T-helper 2 cell treated with Interferon-gamma antibody and Interleukin-4, amounts not matched to agents 5 μg/mL and 100 μg/mL, for 36 hours (primary cell): ENCODE data around the gene YWHAE.
A peak's percentile ranks its signal among the peaks of the same experiment; 100 is the strongest.
"Not testable (repeated sequence)": the region's sequence is repeated elsewhere in the genome, so short reads cannot be mapped to it uniquely, and the experiment has no call there.

ENCODE experiments used
- DNase-seq: peaks from one replicate; pipeline ENCODE4 v3.0.0; 2021; ENCODE audit warnings: low spot score
- H3K27ac Mint-ChIP-seq: one replicate; pipeline ENCODE4 v1.8.0; 2021; ENCODE audit warnings: mild to moderate bottlenecking, mixed read lengths
- H3K27me3 Mint-ChIP-seq: one replicate; pipeline ENCODE4 v1.8.0; 2021; ENCODE audit warnings: low read depth, mixed read lengths
- H3K36me3 Mint-ChIP-seq: one replicate; pipeline ENCODE4 v1.8.0; 2021; ENCODE audit warnings: low read depth, mixed read lengths
- H3K4me1 Mint-ChIP-seq: one replicate; pipeline ENCODE4 v1.8.0; 2021; ENCODE audit warnings: low read depth, mixed read lengths
- H3K4me3 Mint-ChIP-seq: one replicate; pipeline ENCODE4 v1.8.0; 2022; ENCODE audit warnings: mild to moderate bottlenecking, moderate library complexity, mixed read lengths
- H3K9me3 Mint-ChIP-seq: one replicate; pipeline ENCODE4 v1.8.0; 2021; ENCODE audit warnings: mixed read lengths

Gene YWHAE

DNA sequence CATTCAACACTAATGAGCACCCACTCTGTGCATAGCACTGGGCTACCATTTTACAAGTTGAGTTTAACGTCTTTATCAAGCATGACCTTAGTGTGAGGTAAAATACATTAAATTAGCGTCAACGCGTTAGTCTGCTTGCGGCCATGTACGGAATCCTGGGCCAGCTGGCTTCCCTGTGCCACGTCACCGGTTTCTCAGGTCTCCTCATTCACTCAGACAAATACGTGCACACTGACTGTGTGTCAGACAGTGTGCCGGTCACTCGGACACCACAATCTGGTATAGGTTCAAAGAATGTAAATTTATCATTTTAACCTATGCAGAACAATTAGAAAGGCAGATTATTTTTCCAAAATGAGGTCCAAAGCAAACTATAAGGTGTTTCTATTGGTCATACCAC is 21.4 kb upstream of the YWHAE start:
- Mint-ChIP-seq H3K4me1 (peaks cover 3% of the 10 kb centered on the region), H3K27ac (no peak overlapping the region), H3K9me3 (no peaks in the 10 kb centered on the region), H3K27me3 (no peaks in the 10 kb centered on the region), H3K4me3 (no peak overlapping the region), H3K36me3 (peaks cover 37% of the 10 kb centered on the region)
- no peak for DNase-seq

DNA sequence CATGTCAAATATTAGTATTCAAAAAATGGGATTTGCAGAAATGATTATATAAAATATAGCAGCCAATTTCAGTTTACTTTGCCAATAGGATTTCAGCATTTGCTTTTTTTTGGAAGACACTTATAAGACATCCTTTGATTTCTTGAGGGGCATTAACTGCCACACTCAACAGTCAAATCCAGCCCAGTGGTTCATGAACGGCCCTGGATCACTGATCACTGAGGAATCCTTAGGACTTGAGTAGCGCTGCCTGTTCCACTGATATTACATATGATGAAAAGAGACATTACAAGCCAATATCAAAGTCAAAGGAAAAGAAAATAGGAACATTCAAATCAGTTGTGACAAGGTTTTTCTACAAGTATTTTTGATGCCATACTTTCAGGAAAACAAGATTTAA is 21.0 kb upstream of the YWHAE start:
- H3K4me1 Mint-ChIP-seq, result peaks cover 3% of the 10 kb centered on the region
- H3K27ac Mint-ChIP-seq, result no peak overlapping the region

DNA sequence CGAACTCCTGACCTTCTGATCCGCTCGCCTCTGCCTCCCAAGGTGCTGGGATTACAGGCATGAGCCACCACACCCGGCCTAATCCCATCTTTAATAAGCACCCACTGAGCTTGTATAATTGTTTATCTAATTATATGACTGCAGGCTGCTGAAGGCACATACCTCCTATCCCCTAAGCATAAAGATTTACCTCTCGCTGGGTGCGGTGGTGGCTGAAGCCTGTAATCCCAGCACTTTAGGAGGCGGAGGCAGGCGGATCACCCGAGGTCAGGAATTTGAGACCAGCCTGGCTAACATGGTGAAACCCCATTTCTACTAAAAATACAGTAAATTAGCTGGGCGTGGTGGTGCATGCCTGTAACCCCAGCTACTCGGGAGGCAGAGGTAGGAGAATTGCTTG is 20.1 kb upstream of the YWHAE start:
- peaks cover 28% of the 10 kb centered on the region for H3K36me3 Mint-ChIP-seq
- H3K27ac Mint-ChIP-seq, result no peak overlapping the region
- no peak for DNase-seq
- no peaks in the 10 kb centered on the region for H3K9me3 Mint-ChIP-seq
- no peaks in the 10 kb centered on the region for H3K27me3 Mint-ChIP-seq
- no peak overlapping the region for H3K4me3 Mint-ChIP-seq
- peaks cover 3% of the 10 kb centered on the region for H3K4me1 Mint-ChIP-seq

More for the DNA sequence above, 21.0 kb upstream of the YWHAE start:
- H3K27me3 Mint-ChIP-seq, result no peaks in the 10 kb centered on the region
- no peaks in the 10 kb centered on the region for H3K9me3 Mint-ChIP-seq
- H3K36me3 Mint-ChIP-seq, result peaks cover 35% of the 10 kb centered on the region
- no peak overlapping the region for H3K4me3 Mint-ChIP-seq
- no peak for DNase-seq

DNA sequence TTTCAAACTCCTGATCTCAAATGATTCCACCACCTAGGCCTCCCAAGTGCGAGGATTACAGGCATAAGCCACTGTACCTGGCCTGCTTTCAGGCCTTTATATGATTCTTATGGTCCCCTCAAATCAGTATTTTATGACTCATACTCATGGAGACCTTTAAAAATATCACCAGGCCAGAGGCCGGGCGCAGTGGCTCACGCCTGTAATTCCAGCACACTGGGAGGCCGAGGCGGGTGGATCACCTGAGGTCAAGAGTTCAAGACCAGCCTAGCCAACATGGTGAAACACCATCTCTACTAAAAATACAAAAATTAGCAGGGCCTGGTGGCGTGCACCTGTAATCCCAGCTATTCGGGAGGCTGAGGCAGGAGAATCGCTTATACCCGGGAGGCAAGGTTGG is 18.5 kb upstream of the YWHAE start:
- H3K36me3 Mint-ChIP-seq, result peaks cover 23% of the 10 kb centered on the region
- not testable (repeated sequence) for DNase-seq, H3K4me1 Mint-ChIP-seq, H3K27me3 Mint-ChIP-seq, H3K9me3 Mint-ChIP-seq, H3K4me3 Mint-ChIP-seq, H3K27ac Mint-ChIP-seq

DNA sequence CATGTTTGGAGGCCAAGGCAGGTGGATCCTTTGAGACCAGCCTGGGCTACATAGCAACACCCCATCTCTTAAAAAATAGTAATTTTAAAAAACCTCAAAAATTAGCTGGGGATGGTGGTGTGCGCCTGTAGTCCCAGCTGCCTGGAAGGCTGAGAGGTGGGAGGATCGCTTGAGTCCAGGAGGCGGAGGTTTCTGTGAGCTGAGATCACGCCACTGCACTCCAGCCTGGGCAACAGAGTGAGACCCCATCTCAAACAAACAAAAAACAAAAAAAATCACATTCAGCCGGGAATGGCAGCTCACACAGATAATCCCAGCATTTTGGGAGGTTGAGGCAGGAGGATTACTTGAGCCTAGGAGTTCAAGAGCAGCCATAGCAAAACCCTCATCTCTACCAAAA is 16.4 kb upstream of the YWHAE start:
- no peaks in the 10 kb centered on the region for H3K4me1 Mint-ChIP-seq
- peaks cover 8% of the 10 kb centered on the region for H3K36me3 Mint-ChIP-seq
- H3K27ac Mint-ChIP-seq, result no peak overlapping the region
- no peaks in the 10 kb centered on the region for H3K9me3 Mint-ChIP-seq
- no peaks in the 10 kb centered on the region for H3K27me3 Mint-ChIP-seq
- DNase-seq, result no peak
- H3K4me3 Mint-ChIP-seq, result no peak overlapping the region

DNA sequence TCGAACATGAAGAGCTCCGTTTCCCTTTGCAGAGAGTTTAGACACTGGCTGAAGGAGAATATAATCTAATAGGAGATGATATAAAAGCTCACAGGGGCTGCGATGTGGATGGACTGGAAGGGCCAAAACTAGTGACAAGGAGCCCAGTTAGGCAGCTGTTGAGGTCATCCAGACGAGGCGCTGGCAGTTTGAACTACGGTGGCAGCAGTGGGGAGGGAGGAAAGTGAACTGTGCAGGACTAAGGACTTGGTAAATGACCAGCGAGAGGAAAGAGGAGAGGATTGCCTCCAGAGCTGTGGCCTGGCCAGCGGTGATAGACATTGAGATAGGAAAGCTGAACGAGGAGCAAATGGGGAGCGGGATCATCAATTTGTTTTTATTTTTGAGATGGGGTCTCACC is 14.6 kb upstream of the YWHAE start:
- no peaks in the 10 kb centered on the region for H3K27me3 Mint-ChIP-seq
- no peak overlapping the region for H3K27ac Mint-ChIP-seq
- DNase-seq, result no peak
- H3K4me3 Mint-ChIP-seq, result no peak overlapping the region
- no peaks in the 10 kb centered on the region for H3K4me1 Mint-ChIP-seq
- H3K36me3 Mint-ChIP-seq, result peaks cover 3% of the 10 kb centered on the region
- no peaks in the 10 kb centered on the region for H3K9me3 Mint-ChIP-seq

DNA sequence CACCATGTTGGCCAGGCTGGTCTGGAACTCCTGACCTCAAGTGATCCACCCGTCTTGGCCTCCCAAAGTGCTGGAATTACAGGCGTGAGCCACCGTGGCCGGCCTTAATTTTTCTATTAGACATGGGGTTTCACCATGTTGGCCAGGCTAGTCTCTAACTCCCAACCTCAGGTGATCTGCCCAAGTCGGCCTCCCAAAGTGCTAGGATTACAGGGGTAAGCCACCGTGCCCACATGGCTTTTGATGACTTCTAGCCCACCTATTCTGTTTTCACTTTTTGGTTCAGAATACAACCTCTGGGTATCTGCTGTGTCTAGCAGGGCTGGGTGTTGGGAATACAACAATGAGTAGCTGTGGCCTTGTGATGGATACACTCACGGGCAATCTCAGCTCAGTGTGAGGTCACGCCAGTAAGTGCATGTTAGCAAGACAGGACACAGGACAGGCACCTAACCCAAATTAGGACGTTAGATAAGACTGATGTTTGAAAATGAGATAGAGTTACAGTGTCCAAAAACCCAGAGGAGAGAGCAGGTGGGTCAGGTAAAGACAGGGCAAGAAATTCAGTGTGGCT is 14.1 kb upstream of the YWHAE start:
- H3K4me3 Mint-ChIP-seq, result no peak overlapping the region
- H3K36me3 Mint-ChIP-seq, result peaks cover 3% of the 10 kb centered on the region
- H3K27ac Mint-ChIP-seq, result no peak overlapping the region
- no peaks in the 10 kb centered on the region for H3K27me3 Mint-ChIP-seq
- H3K4me1 Mint-ChIP-seq, result no peaks in the 10 kb centered on the region
- H3K9me3 Mint-ChIP-seq, result no peaks in the 10 kb centered on the region
- DNase-seq, result no peak

DNA sequence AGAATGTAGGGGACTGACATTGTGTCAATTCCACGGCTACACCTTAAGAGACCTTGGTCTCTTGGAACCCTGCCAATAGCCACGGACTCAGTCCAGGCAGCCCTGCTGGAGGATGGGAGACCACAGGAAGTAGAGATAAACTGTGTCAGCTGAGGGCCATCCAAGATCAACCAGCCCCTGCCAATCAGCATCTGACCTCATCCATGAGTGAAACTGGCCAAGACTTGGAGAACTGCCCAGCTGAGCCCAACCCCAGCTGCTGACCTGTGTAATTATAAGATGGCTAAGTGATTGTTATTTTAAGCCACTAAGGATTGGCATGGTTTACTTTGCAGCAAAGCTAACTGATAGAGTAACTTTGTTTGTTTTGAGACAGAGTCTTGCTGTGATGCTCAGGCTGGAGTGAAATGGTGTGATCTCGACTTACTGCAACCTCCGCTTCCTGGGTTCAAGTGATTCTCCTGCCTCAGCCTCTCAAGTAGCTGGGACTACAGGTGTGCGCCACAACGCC is 13.3 kb upstream of the YWHAE start:
- no peak for DNase-seq
- no peak overlapping the region for H3K4me3 Mint-ChIP-seq
- H3K4me1 Mint-ChIP-seq, result no peaks in the 10 kb centered on the region
- H3K27ac Mint-ChIP-seq, result no peak overlapping the region
- H3K9me3 Mint-ChIP-seq, result no peaks in the 10 kb centered on the region
- peaks cover 3% of the 10 kb centered on the region for H3K36me3 Mint-ChIP-seq
- H3K27me3 Mint-ChIP-seq, result no peaks in the 10 kb centered on the region

DNA sequence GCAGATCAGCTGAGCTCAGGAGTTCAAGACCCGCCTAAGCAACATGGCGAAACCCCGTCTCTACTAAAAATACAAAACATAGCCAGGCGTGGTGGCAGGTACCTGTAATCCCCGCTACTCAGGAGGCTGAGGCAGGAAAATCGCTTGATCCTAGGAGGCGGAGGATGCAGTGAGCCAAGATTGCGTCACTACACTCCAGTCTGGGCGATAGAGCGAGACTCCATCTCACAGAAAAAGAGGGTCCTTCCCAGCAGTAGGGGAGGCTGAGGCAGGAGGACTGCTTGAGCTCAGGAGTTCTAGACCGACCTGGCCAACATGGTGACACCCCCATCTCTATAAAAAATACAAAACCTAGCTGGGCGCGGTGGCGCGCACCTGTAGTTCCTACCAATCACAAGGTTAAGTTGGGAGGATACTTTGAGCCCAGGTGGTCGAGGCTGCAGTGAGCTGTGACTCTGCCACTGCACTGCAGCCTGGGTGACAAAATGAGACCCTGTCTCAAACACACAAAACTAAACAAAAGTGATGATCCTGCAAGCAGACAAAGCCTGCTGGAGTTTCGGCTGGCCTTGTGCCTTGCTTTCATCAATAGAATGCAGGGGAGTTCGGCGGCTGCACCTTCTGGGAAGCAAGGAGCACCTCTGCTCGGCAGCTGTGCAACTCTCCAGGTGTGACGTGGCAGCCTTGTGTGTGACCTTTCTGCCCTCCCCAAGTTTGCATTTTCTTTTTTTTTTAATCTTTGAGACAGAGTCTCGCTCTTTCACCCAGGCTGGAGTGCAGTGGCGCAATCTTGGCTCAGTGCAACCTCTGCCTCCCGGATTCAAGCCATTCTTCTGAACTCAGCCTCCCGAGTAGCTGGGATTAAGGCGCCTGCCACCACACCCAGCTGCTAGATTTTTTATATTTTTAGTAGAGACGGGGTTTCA is 12.4 kb upstream of the YWHAE start:
- H3K27ac Mint-ChIP-seq, result no peak overlapping the region
- H3K27me3 Mint-ChIP-seq, result no peaks in the 10 kb centered on the region
- no peak overlapping the region for H3K4me3 Mint-ChIP-seq
- no peaks in the 10 kb centered on the region for H3K4me1 Mint-ChIP-seq
- DNase-seq, result no peak
- H3K36me3 Mint-ChIP-seq, result no peaks in the 10 kb centered on the region
- H3K9me3 Mint-ChIP-seq, result no peaks in the 10 kb centered on the region

DNA sequence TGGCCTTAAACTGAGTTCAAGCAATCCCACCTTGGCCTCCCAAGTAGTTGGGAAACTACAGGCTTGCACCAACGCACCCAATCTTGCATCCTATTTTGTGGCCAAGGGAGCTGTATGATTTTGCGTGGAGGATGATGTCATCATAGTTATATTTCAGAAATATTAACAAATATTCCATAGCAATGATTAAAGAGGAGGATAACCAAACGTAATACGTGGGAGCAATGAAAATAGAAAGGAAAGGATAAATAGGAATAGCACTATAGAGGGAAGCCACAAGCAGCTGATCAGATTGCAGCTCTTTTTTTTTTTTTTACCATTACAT is 2.2 kb upstream of the YWHAE start:
- Mint-ChIP-seq H3K36me3 (peaks cover 16% of the 10 kb centered on the region), H3K27me3 (peaks cover 6% of the 10 kb centered on the region), H3K27ac (no peak overlapping the region), H3K9me3 (no peaks in the 10 kb centered on the region), H3K4me3 (no peak overlapping the region), H3K4me1 (peaks cover 18% of the 10 kb centered on the region)
- DNase-seq, result no peak

DNA sequence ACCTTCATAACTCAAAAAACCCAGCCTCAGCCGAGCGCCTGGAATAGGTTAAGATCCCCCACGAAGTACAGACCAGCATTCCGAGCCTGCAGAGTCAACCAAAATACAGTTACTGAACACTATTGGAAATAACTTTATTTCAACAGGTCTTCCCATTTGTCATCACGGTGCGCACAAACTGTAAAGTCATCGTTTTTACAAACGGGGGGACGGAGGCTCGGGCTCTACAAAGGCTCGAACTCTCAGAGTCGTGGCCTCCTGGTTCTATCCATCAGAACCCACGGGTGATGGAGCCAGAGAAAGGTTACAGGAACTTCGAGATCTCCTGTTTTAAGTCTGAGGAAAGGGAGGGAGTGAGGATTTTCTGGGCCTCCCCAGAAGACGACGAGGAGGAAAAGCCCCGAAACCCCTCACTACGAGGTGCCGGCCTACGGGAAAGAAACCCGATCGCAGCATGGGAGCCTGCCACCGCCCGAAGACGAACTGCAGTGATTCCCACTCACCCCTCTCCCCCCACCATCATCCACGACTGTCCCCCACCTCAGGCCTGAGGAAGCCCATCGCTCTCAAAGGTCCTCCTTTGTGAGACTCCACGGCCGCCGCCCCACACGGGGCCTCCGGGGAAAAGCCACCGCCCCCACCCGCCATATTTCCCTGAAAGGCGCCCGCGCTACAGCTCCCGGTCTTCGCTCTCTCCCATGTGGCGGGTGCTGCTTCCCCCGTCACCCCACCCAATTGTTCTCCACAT is 917 bp downstream of the YWHAE start:
- H3K27ac Mint-ChIP-seq, result peak overlapping the region; percentile 97
- H3K4me3 Mint-ChIP-seq, result peak overlapping the region; percentile 98
- DNase-seq, result peak; percentile 18
- no peaks in the 10 kb centered on the region for H3K9me3 Mint-ChIP-seq
- H3K27me3 Mint-ChIP-seq, result peaks cover 6% of the 10 kb centered on the region
- peaks cover 27% of the 10 kb centered on the region for H3K36me3 Mint-ChIP-seq
- peaks cover 26% of the 10 kb centered on the region for H3K4me1 Mint-ChIP-seq

DNA sequence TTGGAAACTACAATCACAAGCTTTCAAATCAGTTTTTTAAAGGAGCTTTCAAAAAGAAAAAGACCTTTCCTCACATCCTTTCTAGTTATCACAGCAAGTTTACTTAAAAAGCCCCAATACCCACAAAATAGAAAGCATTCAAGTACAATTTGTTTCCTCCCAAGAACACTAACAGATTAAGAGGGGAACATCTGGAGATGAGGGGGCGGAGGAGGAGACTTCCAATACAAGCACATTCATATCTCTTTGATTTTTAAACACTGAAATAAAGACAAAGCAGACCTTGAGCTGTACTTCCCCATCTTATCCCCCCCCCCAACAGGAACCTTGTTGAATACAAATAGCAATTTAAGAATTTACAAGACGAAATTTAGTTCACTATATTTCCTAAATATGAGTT is 2.0 kb downstream of the YWHAE start:
- Mint-ChIP-seq H3K4me3 (peak overlapping the region; percentile 98), H3K27ac (peak overlapping the region; percentile 97), H3K27me3 (peaks cover 6% of the 10 kb centered on the region), H3K36me3 (peaks cover 32% of the 10 kb centered on the region), H3K4me1 (peaks cover 30% of the 10 kb centered on the region), H3K9me3 (no peaks in the 10 kb centered on the region)
- DNase-seq, result no peak

DNA sequence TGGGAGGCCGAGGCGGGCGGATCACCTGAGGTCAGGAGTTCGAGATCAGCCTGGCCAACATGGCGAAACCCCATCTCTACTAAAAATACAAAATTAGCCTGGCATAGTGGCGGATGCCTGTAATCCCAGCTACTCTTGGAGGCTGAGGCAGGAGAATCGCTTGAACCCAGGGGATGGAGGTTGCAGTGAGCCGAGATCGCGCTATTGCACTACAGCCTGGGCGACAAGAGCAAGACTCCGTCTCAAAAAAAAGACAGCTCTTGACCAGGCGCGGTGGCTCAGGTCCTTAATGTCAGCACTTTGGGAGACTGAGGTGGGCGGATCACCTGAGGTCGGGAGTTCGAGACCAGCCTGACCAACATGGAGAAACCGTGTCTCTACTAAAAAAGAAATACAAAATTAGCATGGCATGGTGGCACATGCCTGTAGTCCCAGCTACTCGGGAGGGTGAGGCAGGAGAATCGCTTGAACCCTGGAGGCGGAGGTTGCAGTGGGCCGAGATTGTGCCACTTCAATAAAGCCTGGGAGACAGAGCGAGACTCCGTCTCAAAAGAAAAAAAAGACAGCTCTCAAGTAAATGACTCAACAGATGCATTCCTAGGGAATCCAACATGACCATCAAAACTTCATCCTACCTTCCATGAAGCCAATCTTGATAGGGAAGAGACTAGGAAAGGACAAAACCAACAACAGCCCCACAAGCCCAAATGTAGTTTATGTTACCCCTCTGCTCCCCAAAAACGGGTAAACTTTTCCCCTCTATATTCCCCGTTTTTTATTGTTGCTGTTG is 4.0 kb downstream of the YWHAE start:
- not testable (repeated sequence) for H3K9me3 Mint-ChIP-seq, H3K4me3 Mint-ChIP-seq, H3K27me3 Mint-ChIP-seq, H3K27ac Mint-ChIP-seq, DNase-seq
- peaks cover 39% of the 10 kb centered on the region for H3K4me1 Mint-ChIP-seq
- H3K36me3 Mint-ChIP-seq, result peaks cover 32% of the 10 kb centered on the region
